Parathyroid adenoma (tissue), 2 donors: ENCODE data around the gene OR4P4.

Source experiments
- H2AFZ ChIP-seq: fragments of 300-600 bp; sonication (generic); one replicate; pipeline ENCODE4 v1.7.0; 2017; ENCODE audit warnings: antibody characterized with exemption, mild to moderate bottlenecking
- H3K27ac ChIP-seq: fragments of 300-600 bp; sonication (generic); one replicate; pipeline ENCODE4 v1.7.0; 2017
- H3K27me3 ChIP-seq: fragments of 300-600 bp; sonication (generic); one replicate; pipeline ENCODE4 v1.7.0; 2017; ENCODE audit warnings: low read length; ENCODE audit not compliant: control insufficient read depth, insufficient read depth
- H3K36me3 ChIP-seq: fragments of 300-600 bp; sonication (generic); one replicate; pipeline ENCODE4 v1.7.0; 2017; ENCODE audit warnings: low read length; ENCODE audit not compliant: control insufficient read depth, insufficient read depth
- H3K4me1 ChIP-seq: fragments of 300-600 bp; sonication (generic); one replicate; pipeline ENCODE4 v1.7.0; 2017; ENCODE audit warnings: control low read depth
- H3K4me2 ChIP-seq: fragments of 300-600 bp; sonication (generic); one replicate; pipeline ENCODE4 v1.7.0; 2017; ENCODE audit warnings: low read length
- H3K4me3 ChIP-seq: fragments of 300-600 bp; sonication (generic); one replicate; pipeline ENCODE4 v1.7.0; 2017; ENCODE audit warnings: low read depth, low read length
- H3K79me2 ChIP-seq: fragments of 300-600 bp; sonication (generic); one replicate; pipeline ENCODE4 v1.7.0; 2017; ENCODE audit warnings: control low read depth
- H3K9ac ChIP-seq: fragments of 300-600 bp; sonication (generic); one replicate; pipeline ENCODE4 v1.7.0; 2017; ENCODE audit warnings: mild to moderate bottlenecking
- H3K9me3 ChIP-seq: fragments of 300-600 bp; sonication (generic); one replicate; pipeline ENCODE4 v1.7.0; 2017; ENCODE audit warnings: low read length; ENCODE audit not compliant: control insufficient read depth
- TF ChIP-seq, protein P1 (sequence below): fragments of 300-600 bp; sonication (generic); IDR thresholded peaks from one replicate; pipeline ENCODE4 v1.7.0; 2017; ENCODE audit warnings: antibody characterized with exemption, mild to moderate bottlenecking
- donor health status: primary hyperparathyroidism.

OR4P4 gene

DNA sequence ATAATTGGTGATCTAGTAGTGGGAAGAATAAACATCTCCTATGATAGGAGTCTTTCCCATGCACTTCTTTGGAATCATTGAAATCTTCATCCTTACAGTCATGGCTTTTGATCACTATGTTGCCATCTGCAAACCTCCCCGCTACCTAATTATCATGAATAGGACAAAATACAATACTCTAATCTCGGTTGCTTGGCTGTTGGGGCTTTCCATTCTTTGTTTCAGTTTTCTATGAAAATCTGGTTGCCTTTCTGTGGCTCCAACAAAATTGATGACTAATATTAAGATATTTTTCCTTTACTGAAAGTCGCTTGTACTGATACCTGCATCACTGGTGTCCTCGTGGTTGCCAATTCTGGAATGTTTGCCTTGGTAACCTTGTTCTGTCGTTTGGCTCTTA is 38.9 kb downstream of the OR4P4 start:
- no peak overlapping the region for H2AFZ ChIP-seq
- H3K36me3 ChIP-seq = no peaks in the 10 kb centered on the region
- TF ChIP-seq, protein P1, sequence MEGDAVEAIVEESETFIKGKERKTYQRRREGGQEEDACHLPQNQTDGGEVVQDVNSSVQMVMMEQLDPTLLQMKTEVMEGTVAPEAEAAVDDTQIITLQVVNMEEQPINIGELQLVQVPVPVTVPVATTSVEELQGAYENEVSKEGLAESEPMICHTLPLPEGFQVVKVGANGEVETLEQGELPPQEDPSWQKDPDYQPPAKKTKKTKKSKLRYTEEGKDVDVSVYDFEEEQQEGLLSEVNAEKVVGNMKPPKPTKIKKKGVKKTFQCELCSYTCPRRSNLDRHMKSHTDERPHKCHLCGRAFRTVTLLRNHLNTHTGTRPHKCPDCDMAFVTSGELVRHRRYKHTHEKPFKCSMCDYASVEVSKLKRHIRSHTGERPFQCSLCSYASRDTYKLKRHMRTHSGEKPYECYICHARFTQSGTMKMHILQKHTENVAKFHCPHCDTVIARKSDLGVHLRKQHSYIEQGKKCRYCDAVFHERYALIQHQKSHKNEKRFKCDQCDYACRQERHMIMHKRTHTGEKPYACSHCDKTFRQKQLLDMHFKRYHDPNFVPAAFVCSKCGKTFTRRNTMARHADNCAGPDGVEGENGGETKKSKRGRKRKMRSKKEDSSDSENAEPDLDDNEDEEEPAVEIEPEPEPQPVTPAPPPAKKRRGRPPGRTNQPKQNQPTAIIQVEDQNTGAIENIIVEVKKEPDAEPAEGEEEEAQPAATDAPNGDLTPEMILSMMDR = no peak

More for the DNA sequence above, 38.9 kb downstream of the OR4P4 start:
- Histone ChIP-seq H3K4me1 (no peaks in the 10 kb centered on the region), H3K9me3 (no peaks in the 10 kb centered on the region), H3K79me2 (no peaks in the 10 kb centered on the region), H3K27me3 (no peaks in the 10 kb centered on the region), H3K9ac (no peak overlapping the region), H3K27ac (no peak overlapping the region), H3K4me2 (no peak overlapping the region), H3K4me3 (no peak overlapping the region)
